ENCODE data around the gene ARHGAP24.

- no peak for TF ChIP-seq CTCF (IDR thresholded peaks at IDR 0.05; ENCODE audit: low read length)
- TF ChIP-seq EZH2 (optimal IDR thresholded peaks at IDR 0.05; ENCODE audit: low read depth, low read length), result no peak
- no peak for TF ChIP-seq EZH2phosphoT487 (IDR thresholded peaks at IDR 0.05; ENCODE audit: low read length)
These were observed 25.8 kb upstream of the ARHGAP24 start for GRCh38 chr4:85448906-85449890.

All from MM.1S (cell line).